Prostate gland (tissue), 2 donors: ENCODE measurements around the gene LHFPL3.

Experiments used
- CTCF ChIP-seq, 4 experiments: fragments of 200-600 bp in 2 of 4; fragments of 450-650 bp in 2 of 4; sonication (generic) in 2 of 4; IDR thresholded peaks; 1 replicate in 3 of 4; 2 replicates in 1 of 4; pipeline ENCODE4 v1.5.1; 2016 to 2019; ENCODE audit warnings: antibody characterized with exemption in 4 of 4, mild to moderate bottlenecking in 2 of 4, moderate library complexity in 2 of 4
- POLR2AphosphoS5 ChIP-seq: sonication (generic); formaldehyde crosslinking; IDR thresholded peaks from one replicate; pipeline ENCODE4 v1.6.1; 2017; ENCODE audit warnings: antibody characterized with exemption

GRCh38 chr7:104790440-104790839 is 462.0 kb downstream of the LHFPL3 start:
- TF ChIP-seq CTCF (IDR thresholded peaks at IDR 0.05) (no peak), POLR2AphosphoS5 (no peak)
